Right renal pelvis (tissue), 4 donors: ENCODE measurements around the gene KCNH6. TPM values are rescaled to one million over a fixed set of nuclear protein-coding genes. Genes with fewer than 3 reads are reported as not detected.

ENCODE experiments used
- DNase-seq, 4 donors: peaks; one replicate each; pipeline ENCODE4 v3.0.0-alpha.2; 2013; ENCODE audit warnings: low read depth in 4 of 4, low spot score in 3 of 4, missing footprints in 1 of 4
- polyA plus RNA-seq, 4 donors: library from polyadenylated mRNA; unstranded; fragments of 120-200 nt; gene quantifications; one replicate each; pipeline ENCODE4 v1.2.1, GENCODE V29; 2013; ENCODE audit not compliant: insufficient read length in 4 of 4

KCNH6 gene
- polyA plus RNA-seq, 4 donors: 1.4 to 2.2 (median 2.0) TPM

DNA sequence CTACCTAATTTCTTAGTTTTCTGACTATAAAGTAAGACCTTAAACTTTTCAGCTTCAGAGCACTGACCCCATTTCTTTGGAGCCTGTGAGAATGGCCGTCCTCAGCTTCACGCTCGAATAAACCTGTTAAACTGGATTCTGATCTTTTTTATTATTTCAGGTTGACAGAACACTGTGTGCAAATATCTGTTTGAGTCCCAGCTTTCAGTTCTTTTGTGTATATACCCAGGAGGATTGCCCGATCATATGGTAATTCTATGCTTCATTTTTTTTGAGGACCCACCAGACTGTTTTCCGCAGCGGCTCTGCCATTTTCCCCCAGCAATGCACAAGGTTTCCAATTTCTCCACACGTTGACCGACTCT, 19.8 kb upstream of the KCNH6 start:
- no peak for DNase-seq

DNA sequence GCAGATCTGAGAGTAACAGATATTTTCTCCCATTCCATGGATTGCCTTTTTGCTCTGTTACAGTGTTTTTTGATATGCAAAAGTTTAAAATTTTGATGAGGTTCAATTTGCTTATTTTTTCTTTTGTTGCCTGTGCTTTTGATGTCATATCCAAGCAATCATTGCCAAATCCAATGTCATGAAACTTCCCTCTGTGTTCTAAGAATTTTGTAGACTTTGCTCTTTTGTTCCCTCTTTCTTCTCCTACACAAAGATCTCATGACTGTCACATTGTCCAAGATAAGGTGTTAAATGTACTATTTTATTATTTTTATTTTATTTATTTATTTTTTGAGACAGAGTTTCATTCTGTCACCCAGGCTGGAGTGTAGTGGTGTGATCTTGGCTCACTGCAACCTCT, 18.9 kb upstream of the KCNH6 start:
- no peak for DNase-seq

DNA sequence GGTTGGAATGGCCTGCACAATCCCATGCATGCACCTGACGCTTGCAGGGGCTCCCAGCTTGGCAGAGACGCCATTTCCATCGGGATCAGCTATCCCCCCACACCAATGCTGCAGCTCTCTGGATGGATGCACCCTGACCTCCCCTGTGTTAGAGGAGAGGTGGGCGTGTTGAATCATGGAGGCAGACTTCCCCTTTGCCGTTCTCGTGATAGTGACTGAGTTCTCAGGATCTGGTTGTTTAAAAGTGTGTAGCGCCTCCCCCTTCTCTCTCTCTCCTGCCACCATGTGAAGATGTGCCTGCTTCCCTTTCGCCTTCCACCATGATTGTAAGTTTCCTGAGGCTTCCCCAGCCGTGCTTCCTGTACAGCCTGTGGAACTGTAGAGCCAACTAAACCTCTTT, 17.8 kb upstream of the KCNH6 start:
- DNase-seq: no peak

DNA sequence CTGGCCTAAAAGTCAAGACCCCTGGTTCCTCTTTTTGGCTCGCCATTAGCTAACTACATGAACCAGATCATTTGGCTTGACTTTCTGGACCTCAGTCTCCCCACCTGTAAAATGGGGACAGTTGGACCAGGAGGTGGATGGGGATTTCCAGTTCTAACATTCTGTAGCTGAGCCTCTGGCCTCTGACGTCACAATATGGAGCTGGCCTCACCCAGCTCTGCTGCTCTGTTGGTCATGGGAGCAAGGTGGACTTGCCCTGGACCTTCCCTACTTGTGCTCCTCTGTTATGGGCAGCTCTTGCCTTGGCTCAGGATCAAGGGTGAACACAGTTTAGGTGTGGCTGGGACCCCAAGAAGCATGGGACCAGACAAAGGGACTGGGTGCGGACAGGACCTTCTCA, 16.5 kb upstream of the KCNH6 start:
- no peak for DNase-seq

DNA sequence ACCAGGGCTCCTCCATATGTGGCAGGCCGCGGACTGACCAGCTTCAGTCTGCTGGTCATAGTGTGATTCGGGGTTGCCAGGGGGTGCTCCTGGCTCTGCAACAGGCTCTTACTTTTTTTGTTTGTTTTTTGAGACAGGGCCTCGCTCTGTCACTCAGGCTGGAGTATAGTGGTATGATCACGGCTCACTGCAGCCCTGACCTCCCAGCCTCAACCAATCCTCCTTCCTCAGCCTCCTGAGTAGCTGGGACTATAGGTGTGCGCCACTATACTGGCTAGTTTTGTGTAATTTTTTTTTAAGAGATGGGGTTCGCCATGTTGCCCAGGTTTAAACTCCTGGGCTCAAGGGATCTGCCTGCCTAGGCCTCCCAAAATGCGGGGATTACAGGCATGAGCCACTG, 11.8 kb upstream of the KCNH6 start:
- no peak for DNase-seq

DNA sequence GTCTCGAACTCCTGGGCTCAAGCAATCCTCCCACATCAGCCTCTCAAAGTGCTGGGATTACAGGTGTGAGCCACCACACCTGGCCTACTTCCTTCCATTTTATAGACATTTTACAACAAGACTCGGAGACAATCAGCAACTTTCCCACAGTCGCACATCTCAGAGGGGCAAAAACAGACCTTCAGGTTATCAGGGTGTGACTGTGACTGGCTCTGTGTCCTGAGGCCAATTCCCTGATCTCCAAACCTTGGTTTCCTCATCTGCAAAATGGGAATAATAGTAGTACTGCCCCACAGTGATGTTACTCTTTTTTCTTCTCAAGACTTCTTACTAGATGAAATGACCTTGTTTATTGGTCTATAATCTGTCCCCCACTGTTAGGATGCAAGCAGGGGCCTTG, 10.8 kb upstream of the KCNH6 start:
- DNase-seq: no peak

DNA sequence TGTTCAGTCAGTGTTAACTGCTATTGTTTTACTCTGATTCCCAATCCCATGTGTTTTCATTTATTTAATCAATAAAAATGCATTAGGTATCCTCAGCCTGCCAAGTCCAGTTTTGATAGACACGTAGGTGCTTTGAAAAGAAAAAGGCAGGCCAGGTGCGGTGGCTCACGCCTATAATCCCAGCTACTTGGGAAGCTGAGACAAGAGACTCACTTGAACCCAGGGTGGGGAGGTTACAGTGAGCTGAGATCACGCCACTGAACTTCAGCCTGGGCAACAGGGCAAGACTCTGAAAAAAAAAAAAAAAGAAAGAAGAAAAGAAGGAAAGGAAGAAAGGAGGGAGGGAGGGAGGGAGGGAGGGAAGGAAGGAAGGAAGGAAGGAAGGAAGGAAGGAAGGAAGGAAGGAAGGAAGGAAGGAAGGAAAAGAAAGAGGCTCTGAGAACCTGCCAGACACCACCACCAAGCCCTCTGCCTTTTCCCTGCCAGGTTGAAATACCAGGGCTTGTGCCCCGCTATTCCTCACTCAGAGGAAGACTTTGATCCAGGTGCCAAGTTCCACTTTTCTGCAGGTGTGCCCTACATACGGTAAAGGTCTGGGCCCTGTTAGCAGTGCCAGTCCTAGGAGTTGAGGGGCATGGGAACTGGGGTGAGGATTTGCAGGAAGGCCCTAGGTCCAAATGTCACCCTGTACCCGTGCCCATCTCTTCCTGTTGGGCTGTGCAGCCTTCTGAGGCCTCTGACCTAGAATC, 10.1 kb upstream of the KCNH6 start:
- DNase-seq: no peak

DNA sequence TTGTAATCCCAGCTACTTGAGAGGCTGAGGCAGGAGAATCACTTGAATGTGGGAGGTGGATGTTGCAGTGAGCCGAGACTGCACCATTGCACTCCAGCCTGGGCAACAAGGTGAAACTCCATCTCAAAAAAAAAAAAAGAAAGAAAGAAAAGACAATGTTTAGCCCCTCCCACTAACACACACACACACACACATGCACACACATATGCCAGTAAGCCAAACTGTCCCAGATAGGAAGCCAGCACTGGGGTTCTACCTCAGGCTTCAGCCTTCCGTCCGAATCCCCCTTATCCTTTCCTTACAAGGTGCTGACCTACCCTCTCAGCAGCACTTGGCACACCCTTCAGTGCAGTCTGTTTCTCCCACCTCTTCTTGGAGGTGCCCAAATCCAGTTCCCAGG, 8.7 kb upstream of the KCNH6 start:
- no peak for DNase-seq

DNA sequence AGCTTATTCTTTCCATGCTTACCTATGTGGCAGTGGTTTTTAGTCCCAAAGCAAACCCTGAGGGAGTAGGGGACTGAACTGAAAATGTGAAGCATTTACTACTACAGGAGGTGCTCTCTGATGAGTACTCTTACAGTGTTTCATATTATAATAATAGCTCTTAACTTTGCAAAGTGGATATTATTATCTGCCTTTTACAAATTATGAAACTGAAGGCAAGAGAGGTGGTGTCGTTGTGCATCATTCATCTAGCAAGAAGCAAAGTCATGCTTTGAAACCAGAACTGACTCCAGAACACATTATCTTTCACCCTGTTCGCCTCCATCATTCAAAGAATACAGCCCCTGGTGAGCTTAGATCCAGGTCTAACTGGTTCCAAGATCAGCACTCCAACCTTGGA, 8.2 kb upstream of the KCNH6 start:
- DNase-seq: no peak

DNA sequence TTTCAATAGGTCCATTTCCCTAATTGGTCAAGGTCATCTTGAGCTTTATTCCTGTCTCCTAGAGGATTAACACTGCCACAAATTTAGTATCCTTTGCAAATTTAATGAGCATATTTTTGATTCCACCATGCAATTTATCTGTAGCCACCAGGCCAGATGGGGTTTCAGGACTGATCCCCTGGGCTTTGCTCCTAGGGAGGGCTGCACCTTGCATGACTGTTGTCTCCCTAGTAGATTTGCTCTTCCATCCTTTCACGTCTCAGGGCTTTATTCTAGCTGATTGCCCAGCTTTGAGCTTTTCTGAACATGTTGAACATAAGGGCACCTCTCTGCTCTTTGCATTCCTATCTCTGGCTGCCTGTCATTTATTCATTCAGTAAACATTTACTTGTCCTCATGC, 7.7 kb upstream of the KCNH6 start:
- DNase-seq: no peak

DNA sequence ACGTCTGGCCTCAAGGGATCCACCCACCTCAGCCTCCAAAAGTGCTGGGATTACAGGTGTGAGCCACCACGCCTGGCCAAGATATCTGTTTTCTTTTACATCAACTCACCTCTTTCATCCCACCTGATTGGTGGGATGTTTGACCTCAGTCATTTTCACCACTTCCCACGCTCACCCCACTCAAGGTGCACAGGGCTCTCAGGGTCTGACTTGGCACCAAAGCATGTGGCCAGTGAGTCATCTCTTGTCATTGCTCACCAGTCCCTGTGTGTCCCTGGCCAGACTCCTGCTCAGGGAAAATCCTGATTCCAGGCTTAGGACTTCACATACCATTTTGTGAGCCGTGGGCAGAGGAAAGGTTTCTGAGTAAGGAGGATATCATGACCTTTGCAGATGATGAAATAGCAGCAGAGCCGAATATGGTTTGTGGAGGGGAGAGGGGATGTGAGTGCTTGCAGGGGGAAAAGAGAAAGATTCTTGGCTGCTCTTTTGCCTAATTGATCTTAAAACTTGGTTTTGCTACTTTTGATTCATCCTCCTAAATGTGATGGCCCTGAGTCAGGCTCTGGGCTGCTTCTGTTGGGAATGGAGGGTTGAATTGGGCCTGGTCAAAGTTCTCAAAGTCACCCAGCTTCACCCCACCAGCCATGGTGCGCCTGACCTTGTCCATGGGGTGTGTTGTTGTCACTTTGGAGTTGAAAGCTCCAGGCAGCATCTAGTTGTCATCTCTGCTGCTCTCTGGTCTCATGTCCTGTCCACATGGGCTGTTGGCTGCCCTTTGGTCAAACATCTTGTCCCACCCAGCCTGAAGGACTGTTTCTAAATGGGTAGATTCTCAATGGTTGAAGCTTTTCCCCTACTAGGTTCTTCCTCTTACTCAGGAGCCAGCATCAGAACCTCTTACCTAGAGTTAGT, 6.0 kb upstream of the KCNH6 start:
- DNase-seq: no peak

DNA sequence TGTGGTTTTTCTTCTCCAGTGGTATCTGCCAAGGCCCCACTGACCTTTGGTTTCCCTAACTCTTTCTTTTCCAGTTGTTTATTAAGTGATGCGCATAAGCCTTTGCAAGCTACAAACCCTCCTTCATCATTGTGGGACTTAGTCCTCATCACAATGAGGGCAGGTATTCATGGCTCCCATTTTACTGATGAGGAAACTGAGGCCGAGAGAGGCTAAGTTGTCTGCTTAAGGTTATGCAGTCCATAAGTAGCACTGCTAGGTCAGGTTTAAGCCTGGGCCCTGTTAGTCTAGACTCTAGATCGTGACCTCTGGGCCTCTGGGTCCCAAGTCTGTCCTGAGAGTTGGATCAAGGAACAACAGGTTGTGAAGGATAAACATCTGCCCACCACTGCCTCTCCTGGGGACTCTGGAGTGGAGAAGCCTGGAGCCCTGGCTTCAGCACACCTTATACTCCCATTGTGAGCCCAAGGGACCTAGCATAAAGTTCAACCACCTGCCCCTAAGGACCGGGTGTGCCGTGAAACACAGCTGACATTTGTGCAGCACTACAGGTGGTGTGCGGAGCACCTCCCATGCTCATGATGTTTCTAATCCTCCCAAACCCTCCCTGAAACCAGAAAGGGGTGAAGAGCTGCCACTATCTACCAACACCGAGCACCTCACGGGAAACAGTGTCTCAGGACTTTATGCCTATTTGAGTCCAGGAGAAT, 5.2 kb upstream of the KCNH6 start:
- DNase-seq: no peak

DNA sequence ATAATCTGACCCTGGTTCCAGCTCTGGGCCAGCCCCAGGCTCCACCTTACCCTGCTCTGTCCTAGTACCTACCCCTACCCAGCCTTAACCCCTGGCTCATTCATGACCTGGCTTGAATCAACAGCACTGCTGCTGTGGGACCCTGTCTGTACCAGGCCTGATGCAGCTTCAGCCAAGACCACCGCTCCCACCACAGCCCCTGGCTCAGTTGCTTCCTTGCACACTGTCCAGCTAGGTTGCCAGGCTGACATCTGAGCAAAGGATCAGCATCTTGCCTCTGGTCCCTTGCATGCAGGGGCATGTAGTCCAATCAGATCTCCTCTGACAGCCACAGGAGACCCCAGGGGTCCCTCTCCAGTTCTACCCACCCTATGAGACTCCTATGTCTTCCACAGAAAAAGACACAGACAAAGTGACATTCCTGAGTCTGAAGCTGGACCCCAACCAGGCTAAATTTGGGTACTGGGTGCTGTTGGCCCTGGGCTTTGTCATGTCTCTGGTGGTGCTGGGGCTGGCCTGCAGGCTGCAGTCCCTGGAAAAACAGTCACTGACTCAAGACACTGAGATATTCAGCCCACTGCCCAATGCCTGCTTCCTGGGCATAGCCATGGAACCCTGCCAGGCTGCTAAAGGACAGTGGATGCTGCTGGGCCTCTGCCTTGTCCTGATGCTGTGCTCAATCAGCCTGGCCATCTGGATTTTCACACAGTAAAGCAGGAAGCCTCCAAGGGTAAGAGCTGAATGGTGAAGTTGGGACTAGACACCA, 3.9 kb upstream of the KCNH6 start:
- no peak for DNase-seq

DNA sequence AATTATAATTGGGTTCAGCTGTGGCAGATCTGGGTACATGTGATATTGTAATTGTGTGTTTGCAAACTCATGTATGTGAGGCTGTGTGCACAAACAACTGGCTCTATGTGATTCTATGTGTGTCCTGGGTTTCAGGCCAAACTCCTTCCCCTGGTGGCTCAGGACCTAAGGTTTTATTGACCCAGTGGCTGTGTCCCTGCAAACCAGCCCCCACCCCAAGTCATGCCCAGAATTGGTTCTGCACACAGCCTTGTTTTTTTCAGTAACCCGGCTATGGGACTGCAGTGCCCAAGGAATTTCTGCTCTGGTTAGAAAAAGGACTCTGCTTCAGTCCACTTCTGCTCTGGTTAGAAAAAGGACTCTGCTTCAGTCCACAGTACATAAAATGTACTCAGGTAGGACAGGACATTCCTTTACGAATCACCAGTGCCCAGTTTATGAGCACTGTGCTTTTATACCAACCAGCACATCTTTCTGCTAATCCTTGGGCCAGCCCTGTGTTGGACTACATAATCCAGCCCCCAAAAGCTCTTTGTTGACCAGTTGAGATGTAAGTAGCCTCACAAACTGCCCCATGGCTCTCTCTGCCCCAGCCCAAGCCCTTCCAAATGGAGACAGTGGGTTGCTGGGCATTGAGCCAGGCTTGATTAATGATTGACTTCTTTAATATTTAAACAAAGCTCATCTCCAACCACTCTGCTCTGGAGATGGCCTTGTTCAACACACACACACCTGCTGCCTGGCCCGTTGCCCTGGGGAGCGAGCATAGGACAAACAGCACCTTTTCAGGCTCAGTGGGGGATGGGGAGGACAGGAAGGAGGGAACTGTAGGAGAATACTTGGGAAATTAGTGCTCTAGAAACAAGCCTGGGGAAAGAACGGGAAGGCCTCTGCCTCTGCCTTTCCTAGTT, 2.9 kb upstream of the KCNH6 start:
- peak in 2 of 4 donors; percentile 47 to 64 for DNase-seq

DNA sequence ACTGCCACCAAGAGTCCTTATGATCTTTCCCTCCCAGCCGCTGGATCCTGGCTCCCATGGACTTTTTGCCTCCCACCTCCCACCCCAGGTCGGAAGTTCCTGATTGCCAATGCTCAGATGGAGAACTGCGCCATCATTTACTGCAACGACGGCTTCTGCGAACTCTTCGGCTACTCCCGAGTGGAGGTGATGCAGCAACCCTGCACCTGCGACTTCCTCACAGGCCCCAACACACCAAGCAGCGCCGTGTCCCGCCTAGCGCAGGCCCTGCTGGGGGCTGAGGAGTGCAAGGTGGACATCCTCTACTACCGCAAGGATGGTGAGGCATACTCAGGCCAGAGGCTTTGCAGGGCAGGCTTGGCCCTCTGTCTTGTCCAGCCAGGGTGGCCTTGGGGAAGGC, 893 bp downstream of the KCNH6 start:
- no peak for DNase-seq

DNA sequence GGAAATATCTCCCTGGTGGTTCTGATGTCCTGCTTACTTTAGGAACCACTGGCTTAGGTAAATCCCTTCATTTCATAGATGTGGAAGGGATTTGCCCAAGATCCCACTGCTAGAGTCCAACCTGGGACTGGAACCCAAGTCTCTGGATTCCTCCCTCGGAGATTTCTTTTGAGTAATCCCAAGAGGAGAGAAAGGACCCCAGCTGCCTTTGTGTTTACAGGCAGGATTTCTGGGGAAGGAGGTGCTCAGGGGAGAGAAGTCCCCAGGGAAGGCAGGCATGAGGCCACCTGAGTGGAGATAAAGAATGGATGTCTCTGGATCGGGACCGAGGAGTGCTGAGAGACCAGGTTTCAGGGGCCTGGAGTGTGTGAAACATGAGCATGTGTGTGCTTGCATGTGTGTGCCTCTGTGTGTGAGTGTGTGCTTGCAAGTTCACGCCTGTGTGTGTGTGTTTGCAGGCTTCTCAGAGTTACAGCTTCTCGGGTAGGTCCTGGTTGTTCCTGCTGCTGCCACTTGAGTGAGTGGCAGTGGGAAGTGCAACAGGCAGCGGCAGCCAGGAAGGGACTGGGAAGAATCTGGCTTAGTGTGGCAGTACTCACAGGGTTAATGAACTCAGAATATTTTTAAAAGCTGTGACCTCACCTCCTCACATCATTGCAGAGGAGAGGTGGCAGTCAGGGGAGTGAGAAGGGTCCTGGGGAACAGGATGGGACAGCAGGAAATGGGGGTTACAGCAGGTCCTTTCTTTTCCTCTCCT, 2.2 kb downstream of the KCNH6 start:
- DNase-seq: no peak

DNA sequence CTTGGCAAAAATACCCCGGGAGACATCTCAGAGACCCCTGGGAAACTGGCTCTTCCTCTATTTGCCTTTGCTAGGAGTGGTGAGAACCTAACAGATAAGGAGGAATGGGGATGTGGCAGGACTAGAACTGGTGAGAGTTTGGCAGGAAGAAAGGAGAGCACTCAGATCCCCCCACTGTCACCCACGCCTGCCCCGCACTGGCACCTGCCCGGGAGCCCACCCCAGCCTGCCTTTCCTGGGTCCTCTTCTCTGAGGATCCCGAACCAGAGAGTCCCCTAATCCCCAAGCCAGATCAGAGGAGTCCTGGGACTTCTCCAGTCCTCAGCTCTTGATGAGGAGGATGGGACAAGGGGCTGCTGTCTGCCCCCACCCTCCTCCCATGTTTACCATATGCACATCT, 3.7 kb downstream of the KCNH6 start:
- no peak for DNase-seq

DNA sequence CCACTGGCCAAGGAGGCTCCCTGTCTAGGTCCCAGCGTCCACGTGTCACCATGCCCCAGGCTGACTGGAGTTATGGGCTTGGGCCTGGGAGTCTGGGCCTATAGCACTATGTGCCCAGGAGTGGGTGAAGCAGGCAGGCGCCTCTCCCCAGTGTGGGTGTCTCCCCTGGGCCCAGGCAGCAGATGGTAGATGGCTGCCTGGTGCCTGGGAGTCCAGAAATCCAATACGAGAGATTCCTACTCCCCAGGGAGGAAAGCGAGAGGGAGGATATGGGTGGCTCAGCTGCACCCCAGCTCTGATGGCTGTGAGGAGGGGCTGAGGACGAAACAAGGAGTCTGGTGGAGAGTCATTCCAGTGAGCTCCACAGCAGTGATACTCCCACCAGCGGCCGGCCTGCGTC, 5.0 kb downstream of the KCNH6 start:
- DNase-seq: no peak
